ENCODE results near the gene SNAP23.

Gene SNAP23

GRCh38 chr15:42495361-42496212 is at the start of gene SNAP23:
TSS of gene SNAP23 (plus strand) at chr15:42495634. CDS start at chr15:42511847, 16,213 bp downstream.
- Histone ChIP-seq H3K9ac (ENCODE audit: low read depth, low read length) (peak within 1 kb of the TSS; percentile 79), H3K36me3 (ENCODE audit: insufficient read depth, low read length) (no peaks in the 10 kb centered on the region), H3K9me3 (ENCODE audit: control insufficient read depth, insufficient read depth, low read length) (no peaks in the 10 kb centered on the region), H3K4me1 (ENCODE audit: insufficient read depth, low read length) (peaks cover 8% of the 10 kb centered on the region; the same call in 1 of the 2 replicates)

GRCh38 chr15:42447599-42447998 is 47.8 kb upstream of the SNAP23 start:
- Histone ChIP-seq H3K4me1 (ENCODE audit: insufficient read depth, low read length) (no peaks in the 10 kb centered on the region), H3K9me3 (ENCODE audit: control insufficient read depth, insufficient read depth, low read length) (no peaks in the 10 kb centered on the region), H3K9ac (ENCODE audit: low read depth, low read length) (no peak overlapping the region), H3K36me3 (ENCODE audit: insufficient read depth, low read length) (peaks cover 21% of the 10 kb centered on the region)

GRCh38 chr15:42448281-42448680 is 47.2 kb upstream of the SNAP23 start:
- Histone ChIP-seq H3K9ac (ENCODE audit: low read depth, low read length) (no peak overlapping the region), H3K4me1 (ENCODE audit: insufficient read depth, low read length) (no peaks in the 10 kb centered on the region), H3K36me3 (ENCODE audit: insufficient read depth, low read length) (peaks cover 23% of the 10 kb centered on the region), H3K9me3 (ENCODE audit: control insufficient read depth, insufficient read depth, low read length) (no peaks in the 10 kb centered on the region)

GRCh38 chr15:42449770-42450424 is 45.5 kb upstream of the SNAP23 start:
- H3K9ac ChIP-seq (ENCODE audit: low read depth, low read length): no peak overlapping the region
- H3K9me3 ChIP-seq (ENCODE audit: control insufficient read depth, insufficient read depth, low read length): no peaks in the 10 kb centered on the region
- no peaks in the 10 kb centered on the region for H3K4me1 ChIP-seq (ENCODE audit: insufficient read depth, low read length)
- peaks cover 20% of the 10 kb centered on the region for H3K36me3 ChIP-seq (ENCODE audit: insufficient read depth, low read length)

GRCh38 chr15:42450425-42450790 is 45.0 kb upstream of the SNAP23 start:
- Histone ChIP-seq H3K4me1 (ENCODE audit: insufficient read depth, low read length) (no peaks in the 10 kb centered on the region), H3K9me3 (ENCODE audit: control insufficient read depth, insufficient read depth, low read length) (no peaks in the 10 kb centered on the region), H3K36me3 (ENCODE audit: insufficient read depth, low read length) (peaks cover 17% of the 10 kb centered on the region), H3K9ac (ENCODE audit: low read depth, low read length) (no peak overlapping the region)

GRCh38 chr15:42453826-42454225 is 41.6 kb upstream of the SNAP23 start:
- no peak overlapping the region for H3K9ac ChIP-seq (ENCODE audit: low read depth, low read length)
- H3K36me3 ChIP-seq (ENCODE audit: insufficient read depth, low read length): peaks cover 9% of the 10 kb centered on the region
- no peaks in the 10 kb centered on the region for H3K9me3 ChIP-seq (ENCODE audit: control insufficient read depth, insufficient read depth, low read length)
- H3K4me1 ChIP-seq (ENCODE audit: insufficient read depth, low read length): peaks cover 8% of the 10 kb centered on the region; the same call in 1 of the 2 replicates

- H3K9ac ChIP-seq (ENCODE audit: low read depth, low read length): no peak overlapping the region
- no peaks in the 10 kb centered on the region for H3K9me3 ChIP-seq (ENCODE audit: control insufficient read depth, insufficient read depth, low read length)
- H3K36me3 ChIP-seq (ENCODE audit: insufficient read depth, low read length): peaks cover 5% of the 10 kb centered on the region; the same call in 1 of the 2 replicates
- peaks cover 8% of the 10 kb centered on the region; the same call in 1 of the 2 replicates for H3K4me1 ChIP-seq (ENCODE audit: insufficient read depth, low read length)
Measured at GRCh38 chr15:42456531-42456930, 38.9 kb upstream of the SNAP23 start.

GRCh38 chr15:42456971-42457370 is 38.5 kb upstream of the SNAP23 start:
- 0 out of 2 replicates have a peak, but pooled peaks cover 2% of the 10 kb centered on the region for H3K36me3 ChIP-seq (ENCODE audit: insufficient read depth, low read length)
- no peak overlapping the region for H3K9ac ChIP-seq (ENCODE audit: low read depth, low read length)
- peaks cover 8% of the 10 kb centered on the region; the same call in 1 of the 2 replicates for H3K4me1 ChIP-seq (ENCODE audit: insufficient read depth, low read length)
- no peaks in the 10 kb centered on the region for H3K9me3 ChIP-seq (ENCODE audit: control insufficient read depth, insufficient read depth, low read length)

GRCh38 chr15:42457445-42458442 is 37.7 kb upstream of the SNAP23 start:
- H3K9ac ChIP-seq (ENCODE audit: low read depth, low read length): no peak overlapping the region
- H3K9me3 ChIP-seq (ENCODE audit: control insufficient read depth, insufficient read depth, low read length): no peaks in the 10 kb centered on the region
- peaks cover 8% of the 10 kb centered on the region; the same call in 1 of the 2 replicates for H3K4me1 ChIP-seq (ENCODE audit: insufficient read depth, low read length)
- 0 out of 2 replicates have a peak, but pooled peaks cover 2% of the 10 kb centered on the region for H3K36me3 ChIP-seq (ENCODE audit: insufficient read depth, low read length)

GRCh38 chr15:42461261-42461660 is 34.2 kb upstream of the SNAP23 start:
- H3K9ac ChIP-seq (ENCODE audit: low read depth, low read length): no peak overlapping the region
- peaks cover 8% of the 10 kb centered on the region; the same call in 1 of the 2 replicates for H3K4me1 ChIP-seq (ENCODE audit: insufficient read depth, low read length)
- H3K9me3 ChIP-seq (ENCODE audit: control insufficient read depth, insufficient read depth, low read length): no peaks in the 10 kb centered on the region
- H3K36me3 ChIP-seq (ENCODE audit: insufficient read depth, low read length): no peaks in the 10 kb centered on the region

- Histone ChIP-seq H3K9ac (ENCODE audit: low read depth, low read length) (no peak overlapping the region), H3K9me3 (ENCODE audit: control insufficient read depth, insufficient read depth, low read length) (no peaks in the 10 kb centered on the region), H3K4me1 (ENCODE audit: insufficient read depth, low read length) (no peaks in the 10 kb centered on the region), H3K36me3 (ENCODE audit: insufficient read depth, low read length) (no peaks in the 10 kb centered on the region)
Measured at GRCh38 chr15:42465520-42466259, 29.7 kb upstream of the SNAP23 start.

GRCh38 chr15:42471002-42471401 is 24.4 kb upstream of the SNAP23 start:
- Histone ChIP-seq H3K9ac (ENCODE audit: low read depth, low read length) (no peak overlapping the region), H3K36me3 (ENCODE audit: insufficient read depth, low read length) (no peaks in the 10 kb centered on the region), H3K4me1 (ENCODE audit: insufficient read depth, low read length) (no peaks in the 10 kb centered on the region), H3K9me3 (ENCODE audit: control insufficient read depth, insufficient read depth, low read length) (no peaks in the 10 kb centered on the region)

- no peaks in the 10 kb centered on the region for H3K4me1 ChIP-seq (ENCODE audit: insufficient read depth, low read length)
- no peak overlapping the region for H3K9ac ChIP-seq (ENCODE audit: low read depth, low read length)
Measured at GRCh38 chr15:42474827-42475226, 20.6 kb upstream of the SNAP23 start.

More at GRCh38 chr15:42474827-42475226, 20.6 kb upstream of the SNAP23 start:
- Histone ChIP-seq H3K36me3 (ENCODE audit: insufficient read depth, low read length) (no peaks in the 10 kb centered on the region), H3K9me3 (ENCODE audit: control insufficient read depth, insufficient read depth, low read length) (no peaks in the 10 kb centered on the region)
